Measurements from ENCODE around the gene PARP6.

DNA sequence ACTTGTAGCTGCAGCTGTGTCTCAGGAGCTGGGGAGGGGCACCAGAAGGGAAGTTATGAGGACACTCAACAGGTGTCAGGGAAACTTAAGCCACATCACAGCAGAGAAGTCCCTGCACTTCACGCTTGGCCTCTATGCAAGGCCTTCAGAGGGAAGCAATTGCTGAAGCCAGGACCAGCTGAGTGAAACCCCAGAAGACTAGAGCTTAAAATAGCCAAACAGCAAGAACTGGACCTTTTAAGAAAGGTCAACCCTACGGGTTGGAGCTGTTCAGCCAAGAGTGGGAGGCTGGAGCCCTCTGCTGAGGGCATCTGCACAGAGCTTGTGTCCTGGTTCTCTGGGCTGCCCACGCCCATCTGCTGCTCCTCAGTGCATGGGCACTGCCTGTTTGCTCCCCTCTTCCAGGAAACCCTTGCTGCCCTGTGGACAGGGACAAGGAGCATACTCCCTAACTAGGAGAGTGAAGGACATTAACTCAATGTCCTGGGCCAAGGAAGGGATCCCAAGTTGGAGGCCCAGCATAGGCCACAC lies 70.9 kb downstream of the PARP6 start:
- TF ChIP-seq, protein P1, sequence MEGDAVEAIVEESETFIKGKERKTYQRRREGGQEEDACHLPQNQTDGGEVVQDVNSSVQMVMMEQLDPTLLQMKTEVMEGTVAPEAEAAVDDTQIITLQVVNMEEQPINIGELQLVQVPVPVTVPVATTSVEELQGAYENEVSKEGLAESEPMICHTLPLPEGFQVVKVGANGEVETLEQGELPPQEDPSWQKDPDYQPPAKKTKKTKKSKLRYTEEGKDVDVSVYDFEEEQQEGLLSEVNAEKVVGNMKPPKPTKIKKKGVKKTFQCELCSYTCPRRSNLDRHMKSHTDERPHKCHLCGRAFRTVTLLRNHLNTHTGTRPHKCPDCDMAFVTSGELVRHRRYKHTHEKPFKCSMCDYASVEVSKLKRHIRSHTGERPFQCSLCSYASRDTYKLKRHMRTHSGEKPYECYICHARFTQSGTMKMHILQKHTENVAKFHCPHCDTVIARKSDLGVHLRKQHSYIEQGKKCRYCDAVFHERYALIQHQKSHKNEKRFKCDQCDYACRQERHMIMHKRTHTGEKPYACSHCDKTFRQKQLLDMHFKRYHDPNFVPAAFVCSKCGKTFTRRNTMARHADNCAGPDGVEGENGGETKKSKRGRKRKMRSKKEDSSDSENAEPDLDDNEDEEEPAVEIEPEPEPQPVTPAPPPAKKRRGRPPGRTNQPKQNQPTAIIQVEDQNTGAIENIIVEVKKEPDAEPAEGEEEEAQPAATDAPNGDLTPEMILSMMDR (IDR thresholded peaks at IDR 0.05), result no peak
- TF ChIP-seq EZH2 (IDR thresholded peaks at IDR 0.05; ENCODE audit: borderline replicate concordance, insufficient read depth, low read depth, low read length, poor library complexity, severe bottlenecking), result no peak

Data from B cell (primary cell).